ENCODE data around the gene SELENOH. TPM values are rescaled to one million over a fixed set of nuclear protein-coding genes. Genes with fewer than 3 reads are reported as not detected.

SELENOH gene
- total RNA-seq, 1 donor from 2014 or later, result 249 TPM

DNA sequence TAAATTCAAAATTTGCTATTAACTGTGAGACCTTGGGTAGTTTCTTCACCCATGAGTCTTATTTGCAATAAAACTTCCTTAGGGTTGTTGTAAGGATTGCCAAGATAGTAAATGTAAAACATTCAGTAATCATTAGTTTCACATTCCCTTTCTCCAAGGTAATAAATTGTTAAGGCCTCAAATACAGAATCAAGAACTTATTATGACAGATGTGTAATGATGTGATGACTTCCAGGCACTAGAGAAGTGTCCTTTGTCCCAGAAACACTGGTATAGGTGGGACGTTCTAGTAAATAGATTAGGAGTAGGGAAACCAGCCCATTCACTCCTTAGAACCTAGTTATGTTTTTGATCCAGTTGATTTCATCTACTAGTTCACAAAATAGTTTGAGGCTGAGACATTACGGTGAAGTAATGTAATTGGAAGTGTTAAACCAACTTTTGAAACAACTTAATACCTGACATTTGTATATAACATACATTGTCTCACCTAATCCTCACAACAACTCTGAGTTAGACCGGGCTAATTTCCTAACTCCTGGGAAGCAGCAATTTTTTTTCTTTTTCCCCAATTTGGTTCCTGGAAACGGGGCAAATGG lies 45.8 kb downstream of the SELENOH start:
- Histone ChIP-seq H3K36me3 (ENCODE audit: control insufficient read depth, insufficient read depth, low read length) (peaks cover under 1% of the 10 kb centered on the region), H3K27me3 (ENCODE audit: control insufficient read depth, insufficient read depth, low read length) (no peaks in the 10 kb centered on the region), H3K4me3 (ENCODE audit: low read depth, low read length) (no peak overlapping the region)
- DNase-seq (ENCODE audit: low read depth), result no peak
- no peak for TF ChIP-seq CTCF (IDR thresholded peaks at IDR 0.05; ENCODE audit: insufficient read depth, low read length, poor library complexity, severe bottlenecking)

DNA sequence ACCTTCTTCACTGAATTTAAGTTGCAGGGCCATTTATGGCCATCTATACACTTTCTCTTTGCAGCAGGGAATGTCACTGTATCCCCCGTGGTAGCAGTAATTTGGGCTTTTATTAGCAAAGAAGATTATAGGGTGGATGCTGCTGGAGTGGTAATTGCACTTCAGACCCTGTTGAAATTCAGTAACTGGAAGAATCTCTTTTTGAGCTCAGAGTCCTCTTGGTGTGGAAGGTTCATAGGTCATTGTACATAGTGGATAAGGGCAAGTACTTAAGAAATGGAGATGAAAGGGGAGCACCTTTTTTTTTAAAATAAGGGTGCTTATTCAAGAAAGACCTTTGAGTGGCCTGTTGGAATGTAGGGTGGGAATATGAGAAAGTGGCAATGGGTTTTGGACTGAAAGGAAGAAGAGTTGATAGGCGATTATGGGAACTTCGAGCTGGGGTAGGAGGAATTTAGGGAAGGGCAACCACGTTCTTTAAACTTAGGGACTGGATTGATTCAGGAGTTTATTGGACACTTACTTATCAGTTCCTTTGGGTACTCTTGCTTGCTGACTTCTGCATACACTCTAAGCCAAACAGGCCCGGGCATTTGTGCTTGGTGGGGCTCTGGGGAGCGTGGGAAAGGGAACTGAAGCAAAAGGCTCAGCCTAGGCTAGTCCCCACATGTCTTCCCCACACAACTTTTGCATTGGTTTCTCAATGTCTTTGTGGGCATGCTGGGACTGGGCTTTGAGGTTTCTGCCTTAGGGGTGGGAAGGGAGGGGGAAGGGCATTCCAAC lies 46.8 kb downstream of the SELENOH start:
- no peak for DNase-seq (ENCODE audit: low read depth)
- peaks cover 1% of the 10 kb centered on the region for H3K36me3 ChIP-seq (ENCODE audit: control insufficient read depth, insufficient read depth, low read length)
- no peak overlapping the region for H3K4me3 ChIP-seq (ENCODE audit: low read depth, low read length)
- no peaks in the 10 kb centered on the region for H3K27me3 ChIP-seq (ENCODE audit: control insufficient read depth, insufficient read depth, low read length)
- TF ChIP-seq CTCF (IDR thresholded peaks at IDR 0.05; ENCODE audit: insufficient read depth, low read length, poor library complexity, severe bottlenecking), result no peak

GRCh38 chr11:57788703-57789088 lies 47.4 kb downstream of the SELENOH start:
- Histone ChIP-seq H3K4me3 (ENCODE audit: low read depth, low read length) (no peak overlapping the region), H3K36me3 (ENCODE audit: control insufficient read depth, insufficient read depth, low read length) (peaks cover 1% of the 10 kb centered on the region)
- no peak for TF ChIP-seq CTCF (IDR thresholded peaks at IDR 0.05; ENCODE audit: insufficient read depth, low read length, poor library complexity, severe bottlenecking)

GRCh38 chr11:57791321-57792059 lies 50.2 kb downstream of the SELENOH start:
- no peak overlapping the region for H3K4me3 ChIP-seq (ENCODE audit: low read depth, low read length)
- peaks cover 1% of the 10 kb centered on the region for H3K36me3 ChIP-seq (ENCODE audit: control insufficient read depth, insufficient read depth, low read length)
- no peaks in the 10 kb centered on the region for H3K27me3 ChIP-seq (ENCODE audit: control insufficient read depth, insufficient read depth, low read length)
- no peak for DNase-seq (ENCODE audit: low read depth)
- TF ChIP-seq CTCF (IDR thresholded peaks at IDR 0.05; ENCODE audit: insufficient read depth, low read length, poor library complexity, severe bottlenecking), result no peak

More at GRCh38 chr11:57788703-57789088, 47.4 kb downstream of the SELENOH start:
- no peaks in the 10 kb centered on the region for H3K27me3 ChIP-seq (ENCODE audit: control insufficient read depth, insufficient read depth, low read length)
- no peak for DNase-seq (ENCODE audit: low read depth)

DNA sequence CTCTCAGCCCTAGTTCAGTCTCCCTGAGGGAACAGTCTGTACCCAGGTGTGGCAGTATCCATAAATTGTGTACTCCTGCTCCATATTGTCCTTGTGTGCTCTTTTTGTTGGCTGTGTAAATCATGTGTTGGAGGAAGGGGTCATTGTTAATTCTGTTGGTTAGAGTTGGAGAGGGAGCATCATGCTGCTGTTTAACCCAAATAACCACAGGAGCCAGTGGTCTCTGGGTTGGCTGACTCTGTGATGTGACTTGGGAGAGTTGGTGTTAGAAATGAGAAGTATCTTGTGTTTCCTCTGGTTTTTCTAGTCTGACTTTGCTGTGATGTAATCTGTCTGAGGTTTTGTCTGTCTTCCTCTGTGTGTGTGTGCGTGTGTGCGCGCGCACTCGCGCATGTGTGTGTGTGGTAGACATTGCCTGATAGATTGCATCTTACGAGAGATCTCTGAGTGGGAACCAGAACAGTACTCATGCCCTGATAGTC lies 50.8 kb downstream of the SELENOH start:
- TF ChIP-seq CTCF (IDR thresholded peaks at IDR 0.05; ENCODE audit: insufficient read depth, low read length, poor library complexity, severe bottlenecking), result no peak
- peaks cover 2% of the 10 kb centered on the region for H3K36me3 ChIP-seq (ENCODE audit: control insufficient read depth, insufficient read depth, low read length)
- H3K4me3 ChIP-seq (ENCODE audit: low read depth, low read length), result no peak overlapping the region
- no peak for DNase-seq (ENCODE audit: low read depth)
- no peaks in the 10 kb centered on the region for H3K27me3 ChIP-seq (ENCODE audit: control insufficient read depth, insufficient read depth, low read length)
